DND-41 (cell line): ENCODE data around the gene CD300A.

Experiments used
- ATAC-seq: fragments of 200-7000 bp; cut with Tn5 transposase; 3 replicates; pipeline ENCODE4 v1.9.1; 2021; ENCODE audit warnings: low read depth; ENCODE audit not compliant: insufficient read depth
- DNase-seq: peaks from one replicate; pipeline ENCODE4 v3.0.0-alpha.2; 2020
- H2AFZ ChIP-seq: 2 replicates; pipeline ENCODE4 v1.6.0; 2012; ENCODE audit warnings: low read depth, low read length
- H3K27ac ChIP-seq: 2 replicates; pipeline ENCODE4 v1.5.1; 2012; ENCODE audit warnings: low read length, inconsistent platforms
- H3K27me3 ChIP-seq: fragments of 200-600 bp; sonication (generic); 2 replicates; pipeline ENCODE4 v1.6.0; 2012; ENCODE audit warnings: low read length, mild to moderate bottlenecking, inconsistent platforms; ENCODE audit not compliant: insufficient read depth, poor library complexity
- H3K36me3 ChIP-seq: 2 replicates; pipeline ENCODE4 v1.5.1; 2012; ENCODE audit warnings: low read length, inconsistent platforms; ENCODE audit not compliant: insufficient read depth
- H3K4me1 ChIP-seq: 2 replicates; pipeline ENCODE4 v1.5.1; 2012; ENCODE audit warnings: mild to moderate bottlenecking, low read length; ENCODE audit not compliant: insufficient read depth
- H3K4me2 ChIP-seq: 2 replicates; pipeline ENCODE4 v1.6.0; 2012; ENCODE audit warnings: mild to moderate bottlenecking, moderate library complexity, low read length, inconsistent platforms; ENCODE audit not compliant: insufficient read depth
- H3K4me3 ChIP-seq, 2 experiments: fragments of 200-600 bp in 1 of 2; shearing (Covaris generic) in 1 of 2; 2 replicates each; pipeline ENCODE4 v1.5.1; 2012 to 2016; ENCODE audit warnings: inconsistent platforms in 2 of 2, low read length in 2 of 2, mild to moderate bottlenecking in 2 of 2, low read depth in 1 of 2, moderate library complexity in 1 of 2
- H3K79me2 ChIP-seq: 2 replicates; pipeline ENCODE4 v1.6.0; 2012; ENCODE audit warnings: low read length, inconsistent platforms; ENCODE audit not compliant: insufficient read depth
- H3K9ac ChIP-seq: 2 replicates; pipeline ENCODE4 v1.6.0; 2012; ENCODE audit warnings: low read depth, mild to moderate bottlenecking, inconsistent platforms, low read length, moderate library complexity
- H3K9me3 ChIP-seq: 2 replicates; pipeline ENCODE4 v1.5.1; 2012; ENCODE audit warnings: low read length, moderate library complexity, mild to moderate bottlenecking, inconsistent platforms; ENCODE audit not compliant: insufficient read depth, severe bottlenecking
- H4K20me1 ChIP-seq: 2 replicates; pipeline ENCODE4 v1.6.0; 2012; ENCODE audit warnings: low read length; ENCODE audit not compliant: insufficient read depth
- CTCF ChIP-seq: IDR thresholded peaks from 2 replicates; pipeline ENCODE4 v1.5.1; 2012; ENCODE audit warnings: borderline replicate concordance, low read length, moderate library complexity, mild to moderate bottlenecking; ENCODE audit not compliant: poor library complexity, severe bottlenecking; ENCODE audit errors: extremely low read depth
- EZH2 ChIP-seq: IDR thresholded peaks from 3 replicates; pipeline ENCODE4 v1.6.1; 2012; ENCODE audit warnings: borderline replicate concordance, low read depth, mild to moderate bottlenecking, moderate library complexity, low read length, inconsistent platforms; ENCODE audit not compliant: severe bottlenecking

Gene CD300A

GRCh38 chr17:74528491-74529199 is 62.2 kb downstream of the CD300A start:
- Histone ChIP-seq H3K4me1 (no peaks in the 10 kb centered on the region), H3K27ac (no peak overlapping the region), H3K27me3 (peaks cover 2% of the 10 kb centered on the region), H3K36me3 (no peaks in the 10 kb centered on the region), H3K4me2 (no peak overlapping the region), H3K9me3 (no peaks in the 10 kb centered on the region), H3K4me3 (no peak overlapping the region), H4K20me1 (no peaks in the 10 kb centered on the region), H3K79me2 (no peaks in the 10 kb centered on the region), H3K9ac (no peak overlapping the region), H2AFZ (no peak overlapping the region)
- ATAC-seq: no peak
- DNase-seq: no peak
- TF ChIP-seq CTCF (no peak), EZH2 (no peak)

GRCh38 chr17:74529243-74529642 is 62.8 kb downstream of the CD300A start:
- no peak overlapping the region for H3K27ac ChIP-seq
- no peaks in the 10 kb centered on the region for H3K79me2 ChIP-seq
- H2AFZ ChIP-seq: no peak overlapping the region
- H3K4me3 ChIP-seq: no peak overlapping the region
- ATAC-seq (no peak), DNase-seq (no peak)
- H3K4me2 ChIP-seq: no peak overlapping the region
- no peaks in the 10 kb centered on the region for H3K9me3 ChIP-seq
- peaks cover 2% of the 10 kb centered on the region for H3K27me3 ChIP-seq
- no peak overlapping the region for H3K9ac ChIP-seq
- no peak for TF ChIP-seq CTCF
- TF ChIP-seq EZH2: no peak
- no peaks in the 10 kb centered on the region for H3K4me1 ChIP-seq
- H3K36me3 ChIP-seq: no peaks in the 10 kb centered on the region
- H4K20me1 ChIP-seq: no peaks in the 10 kb centered on the region

- Histone ChIP-seq H3K36me3 (no peaks in the 10 kb centered on the region), H3K4me2 (no peak overlapping the region), H3K79me2 (no peaks in the 10 kb centered on the region), H4K20me1 (no peaks in the 10 kb centered on the region), H3K9me3 (no peaks in the 10 kb centered on the region), H3K4me1 (no peaks in the 10 kb centered on the region), H3K27ac (no peak overlapping the region), H3K27me3 (peaks cover 2% of the 10 kb centered on the region), H2AFZ (no peak overlapping the region), H3K9ac (no peak overlapping the region), H3K4me3 (no peak overlapping the region)
- DNase-seq (no peak), ATAC-seq (no peak)
- TF ChIP-seq CTCF: no peak
- TF ChIP-seq EZH2: no peak
These were observed 64.4 kb downstream of the CD300A start for GRCh38 chr17:74530831-74531150.
